LNCaP clone FGC (cell line): Measurements from ENCODE around the gene CUEDC1.

Experiments
- DNase-seq: peaks from one replicate; pipeline ENCODE4 v3.0.0-alpha.2; 2011; ENCODE audit warnings: low read depth
- H3K4me3 ChIP-seq: 2 replicates; pipeline ENCODE4 v1.5.1; 2011; ENCODE audit warnings: mild to moderate bottlenecking, low read depth, low read length, control low read depth
- CTCF ChIP-seq: IDR thresholded peaks from 2 replicates; pipeline ENCODE4 v1.5.1; 2012; ENCODE audit warnings: mild to moderate bottlenecking; ENCODE audit not compliant: control insufficient read depth, insufficient read depth; ENCODE audit errors: extremely low read depth

The CUEDC1 gene

GRCh38 chr17:57873261-57874057 lies 81.8 kb downstream of the CUEDC1 start:
- TF ChIP-seq CTCF: no peak
- DNase-seq: no peak
- H3K4me3 ChIP-seq: no peak overlapping the region

GRCh38 chr17:57872536-57872935 lies 82.7 kb downstream of the CUEDC1 start:
- DNase-seq: no peak
- TF ChIP-seq CTCF: no peak
- H3K4me3 ChIP-seq: no peak overlapping the region

GRCh38 chr17:57871863-57872262 lies 83.3 kb downstream of the CUEDC1 start:
- no peak overlapping the region for H3K4me3 ChIP-seq
- DNase-seq: no peak
- no peak for TF ChIP-seq CTCF

- no peak for DNase-seq
- TF ChIP-seq CTCF: no peak
- no peak overlapping the region for H3K4me3 ChIP-seq
These were observed 84.1 kb downstream of the CUEDC1 start for GRCh38 chr17:57871155-57871554.

GRCh38 chr17:57870283-57870635 lies 85.0 kb downstream of the CUEDC1 start:
- no peak for DNase-seq
- TF ChIP-seq CTCF: no peak

GRCh38 chr17:57869617-57870282 lies 85.5 kb downstream of the CUEDC1 start:
- no peak overlapping the region for H3K4me3 ChIP-seq
- TF ChIP-seq CTCF: no peak
- no peak for DNase-seq

More at GRCh38 chr17:57870283-57870635, 85.0 kb downstream of the CUEDC1 start:
- no peak overlapping the region for H3K4me3 ChIP-seq
